KOPT-K1 (cell line): ENCODE measurements around the gene FAM83F.
"Not testable (repeated sequence)": the region's sequence is repeated elsewhere in the genome, so short reads cannot be mapped to it uniquely, and the experiment has no call there.

Experiments
- H3K27ac ChIP-seq: fragments of 200-600 bp; sonication (generic); 2 replicates; pipeline ENCODE4 v1.5.1; 2016; ENCODE audit warnings: antibody characterized with exemption, mild to moderate bottlenecking, low read depth, low read length; ENCODE audit not compliant: poor library complexity, severe bottlenecking
- H3K36me3 ChIP-seq: fragments of 200-600 bp; sonication (generic); 2 replicates; pipeline ENCODE4 v1.5.1; 2017; ENCODE audit warnings: antibody characterized with exemption, mild to moderate bottlenecking, low read length, moderate library complexity; ENCODE audit not compliant: insufficient read depth
- H3K9me3 ChIP-seq: fragments of 200-600 bp; sonication (generic); 2 replicates; pipeline ENCODE4 v1.5.1; 2017; ENCODE audit warnings: antibody characterized with exemption, low read length, mild to moderate bottlenecking; ENCODE audit not compliant: insufficient read depth, poor library complexity, severe bottlenecking

Gene FAM83F

GRCh38 chr22:39979458-39979857, 15.3 kb upstream of the FAM83F start:
- no peaks in the 10 kb centered on the region for H3K9me3 ChIP-seq
- H3K27ac ChIP-seq, result no peak overlapping the region
- peaks cover 31% of the 10 kb centered on the region for H3K36me3 ChIP-seq

- H3K36me3 ChIP-seq, result peaks cover 19% of the 10 kb centered on the region
- H3K27ac ChIP-seq, result no peak overlapping the region
- no peaks in the 10 kb centered on the region for H3K9me3 ChIP-seq
Measured at GRCh38 chr22:39980596-39980995, 14.2 kb upstream of the FAM83F start.

- H3K27ac ChIP-seq, result no peak overlapping the region
- no peaks in the 10 kb centered on the region for H3K9me3 ChIP-seq
- no peaks in the 10 kb centered on the region for H3K36me3 ChIP-seq
Measured at GRCh38 chr22:39983346-39983745, 11.4 kb upstream of the FAM83F start.

GRCh38 chr22:39984006-39984405, 10.7 kb upstream of the FAM83F start:
- no peaks in the 10 kb centered on the region for H3K9me3 ChIP-seq
- no peak overlapping the region for H3K27ac ChIP-seq
- no peaks in the 10 kb centered on the region for H3K36me3 ChIP-seq

GRCh38 chr22:39984746-39985145, 10.0 kb upstream of the FAM83F start:
- Histone ChIP-seq H3K27ac (no peak overlapping the region), H3K36me3 (no peaks in the 10 kb centered on the region), H3K9me3 (no peaks in the 10 kb centered on the region)

- Histone ChIP-seq H3K27ac (no peak overlapping the region), H3K9me3 (no peaks in the 10 kb centered on the region), H3K36me3 (no peaks in the 10 kb centered on the region)
Measured at GRCh38 chr22:39985383-39986035, 9.2 kb upstream of the FAM83F start.

- Histone ChIP-seq H3K27ac (no peak overlapping the region), H3K36me3 (no peaks in the 10 kb centered on the region), H3K9me3 (no peaks in the 10 kb centered on the region)
Measured at GRCh38 chr22:39988386-39989114, 6.2 kb upstream of the FAM83F start.

GRCh38 chr22:39989633-39990032, 5.1 kb upstream of the FAM83F start:
- Histone ChIP-seq H3K9me3 (no peaks in the 10 kb centered on the region), H3K36me3 (no peaks in the 10 kb centered on the region), H3K27ac (no peak overlapping the region)

- H3K9me3 ChIP-seq, result no peaks in the 10 kb centered on the region
- H3K36me3 ChIP-seq, result no peaks in the 10 kb centered on the region
- H3K27ac ChIP-seq, result no peak overlapping the region
Measured at GRCh38 chr22:39990686-39991085, 4.1 kb upstream of the FAM83F start.

GRCh38 chr22:39991159-39991860, 3.4 kb upstream of the FAM83F start:
- Histone ChIP-seq H3K9me3 (no peaks in the 10 kb centered on the region), H3K36me3 (no peaks in the 10 kb centered on the region), H3K27ac (no peak overlapping the region)

- Histone ChIP-seq H3K36me3 (no peaks in the 10 kb centered on the region), H3K27ac (no peak overlapping the region), H3K9me3 (no peaks in the 10 kb centered on the region)
Measured at GRCh38 chr22:39992088-39992826, 2.5 kb upstream of the FAM83F start.

GRCh38 chr22:39992894-39993293, 1.9 kb upstream of the FAM83F start:
- H3K9me3 ChIP-seq, H3K36me3 ChIP-seq, H3K27ac ChIP-seq: not testable (repeated sequence)

- H3K27ac ChIP-seq, result no peak overlapping the region
Measured at GRCh38 chr22:39994041-39994565, 651 bp upstream of the FAM83F start.

GRCh38 chr22:39995393-39996252, 869 bp downstream of the FAM83F start:
- H3K36me3 ChIP-seq, result no peaks in the 10 kb centered on the region
- no peak overlapping the region for H3K27ac ChIP-seq
- no peaks in the 10 kb centered on the region for H3K9me3 ChIP-seq

More at GRCh38 chr22:39994041-39994565, 651 bp upstream of the FAM83F start:
- no peaks in the 10 kb centered on the region for H3K9me3 ChIP-seq
- H3K36me3 ChIP-seq, result no peaks in the 10 kb centered on the region
